Measurements from ENCODE around the gene DHRS2. TPM values are rescaled to one million over a fixed set of nuclear protein-coding genes. Genes with fewer than 3 reads are reported as not detected.
A peak's percentile ranks its signal among the peaks of the same experiment; 100 is the strongest.

Gene DHRS2
- total and polyA plus RNA-seq, 2 of the 13 experiments (the other 11 are each of a cell fraction or from before 2014, with no cell fraction given) = 1,621 to 3,021 TPM

DNA sequence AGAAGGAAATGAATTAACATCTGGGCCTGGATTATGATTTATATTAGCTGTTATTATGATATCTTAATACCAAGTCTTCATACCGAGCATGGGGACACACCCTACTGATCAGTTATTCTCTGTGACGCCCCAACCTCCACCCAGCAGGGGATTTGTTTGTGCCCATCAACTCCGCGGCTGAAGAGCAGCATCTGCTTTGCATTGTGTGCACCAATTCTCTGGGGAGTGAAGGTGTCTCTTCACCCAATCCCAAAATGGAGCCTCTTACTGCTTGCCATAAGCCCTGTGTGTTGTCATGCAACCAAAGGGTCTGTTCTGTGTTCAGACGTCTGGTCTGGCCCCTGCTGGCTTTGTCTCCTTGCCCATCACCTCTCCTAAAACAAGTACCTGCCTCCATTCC, 25.4 kb downstream of the DHRS2 start:
- Histone ChIP-seq H3K27me3 (ENCODE audit: control insufficient read depth in 1 of 2, insufficient read depth in 2 of 2, low read length in 2 of 2) (peaks cover 5 to 30% of the 10 kb centered on the region in 2 experiments; a peak in 3 of 5 replicates), H4K20me1 (ENCODE audit: insufficient read depth, low read length) (no peaks in the 10 kb centered on the region), H3K4me3 (replicated peaks in 1 of 3; ENCODE audit: insufficient read depth in 1 of 3, low read depth in 2 of 3, low read length in 3 of 3) (no peak overlapping the region), H3K4me2 (ENCODE audit: low read depth, low read length) (no peak overlapping the region), H3K27ac (ENCODE audit: extremely low read length, insufficient read depth, low read length) (no peak overlapping the region), H3K9me3 (ENCODE audit: low read length) (no peaks in the 10 kb centered on the region), H2AFZ (ENCODE audit: low read length) (no peak overlapping the region), H3K9ac (ENCODE audit: insufficient read depth, low read depth, low read length) (no peak overlapping the region), H3K79me2 (ENCODE audit: insufficient read depth, low read length) (no peaks in the 10 kb centered on the region), H3K4me1 (ENCODE audit: insufficient read depth, low read length) (peaks cover 7% of the 10 kb centered on the region), H3K36me3 (replicated peaks in 1 of 2; ENCODE audit: control insufficient read depth in 1 of 2, insufficient read depth in 2 of 2, low read length in 2 of 2) (no peaks in the 10 kb centered on the region)
- DNase-seq (ENCODE audit: low spot score) = no peak
- 44% methylated on average over 5 of the region's 5 CpGs for WGBS (ENCODE audit: low lambda C conversion rate)
- BruUV-seq (replicated peaks) = no TSS peak
- POLR2A ChIA-PET = no interaction called here
- in situ Hi-C loops (cut with HindIII; ENCODE audit: extremely low pct_ligation_motif_present, low pct_unique_long_range_greater_than_20kb) = no loop called here
- ATAC-seq = no peak
- FAIRE-seq = no peak
- intact Hi-C loops (cut with micrococcal nuclease; ENCODE audit: unreplicated experiment) = no loop called here
- CTCF ChIA-PET (ENCODE audit: low intra/inter-chr PET ratio, low total read pairs) = no interaction called here
- TF ChIP-seq ZNF616 (CRISPR knock-in tag; IDR thresholded peaks at IDR 0.05; ENCODE audit: low read depth) (no peak), SP1 (IDR thresholded peaks at IDR 0.05) (no peak), SP1 (CRISPR knock-in tag; IDR thresholded peaks at IDR 0.05) (no peak), ZBTB7A (CRISPR knock-in tag; IDR thresholded peaks at IDR 0.05) (0 out of 2 replicates have a peak, but pooled peaks have one; percentile 25)
- TF ChIP-seq, protein P1, sequence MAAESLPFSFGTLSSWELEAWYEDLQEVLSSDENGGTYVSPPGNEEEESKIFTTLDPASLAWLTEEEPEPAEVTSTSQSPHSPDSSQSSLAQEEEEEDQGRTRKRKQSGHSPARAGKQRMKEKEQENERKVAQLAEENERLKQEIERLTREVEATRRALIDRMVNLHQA (CRISPR knock-in tag; IDR thresholded peaks at IDR 0.05) = no peak

DNA sequence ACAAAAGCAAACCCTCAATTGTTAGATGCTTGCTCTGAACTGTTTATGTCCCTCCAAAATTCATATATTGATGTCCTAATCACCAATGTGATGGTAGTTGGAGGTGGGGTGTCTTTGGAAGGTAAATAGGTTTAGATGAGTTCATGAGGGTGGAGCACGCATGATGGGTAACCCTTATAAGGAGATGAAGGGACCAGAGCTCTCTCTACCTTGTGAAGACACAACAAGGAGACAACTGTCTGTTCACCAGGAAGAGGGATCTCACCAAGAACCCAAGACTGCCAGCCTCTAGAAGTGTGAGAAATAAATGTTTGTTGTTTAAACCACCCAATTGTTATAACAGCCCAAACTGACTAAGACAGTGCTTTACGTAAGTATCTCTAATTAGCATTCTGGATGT, 27.0 kb downstream of the DHRS2 start:
- POLR2A ChIA-PET = no interaction called here
- DNase-seq (ENCODE audit: low spot score) (no peak), ATAC-seq (no peak), FAIRE-seq (no peak)
- Histone ChIP-seq H2AFZ (ENCODE audit: low read length) (no peak overlapping the region), H3K27me3 (ENCODE audit: control insufficient read depth in 1 of 2, insufficient read depth in 2 of 2, low read length in 2 of 2) (peaks cover 5 to 21% of the 10 kb centered on the region in 2 experiments; a peak in 3 of 5 replicates), H4K20me1 (ENCODE audit: insufficient read depth, low read length) (no peaks in the 10 kb centered on the region), H3K27ac (ENCODE audit: extremely low read length, insufficient read depth, low read length) (no peak overlapping the region), H3K36me3 (replicated peaks in 1 of 2; ENCODE audit: control insufficient read depth in 1 of 2, insufficient read depth in 2 of 2, low read length in 2 of 2) (no peaks in the 10 kb centered on the region), H3K4me2 (ENCODE audit: low read depth, low read length) (no peak overlapping the region), H3K4me1 (ENCODE audit: insufficient read depth, low read length) (peaks cover 14% of the 10 kb centered on the region), H3K79me2 (ENCODE audit: insufficient read depth, low read length) (no peaks in the 10 kb centered on the region), H3K9ac (ENCODE audit: insufficient read depth, low read depth, low read length) (no peak overlapping the region), H3K9me3 (ENCODE audit: low read length) (no peaks in the 10 kb centered on the region), H3K4me3 (replicated peaks in 1 of 3; ENCODE audit: insufficient read depth in 1 of 3, low read depth in 2 of 3, low read length in 3 of 3) (no peak overlapping the region)
- BruUV-seq (replicated peaks) = no TSS peak
- intact Hi-C loops (cut with micrococcal nuclease; ENCODE audit: unreplicated experiment) (no loop called here), in situ Hi-C loops (cut with HindIII; ENCODE audit: extremely low pct_ligation_motif_present, low pct_unique_long_range_greater_than_20kb) (no loop called here)
- CTCF ChIA-PET (ENCODE audit: low intra/inter-chr PET ratio, low total read pairs) = no interaction called here
- 55% methylated on average over 2 of the region's 2 CpGs for WGBS (ENCODE audit: low lambda C conversion rate)
- TF ChIP-seq ZNF75D (CRISPR knock-in tag; IDR thresholded peaks at IDR 0.05; ENCODE audit: borderline replicate concordance) (no peak), TAF1 (CRISPR knock-in tag; IDR thresholded peaks at IDR 0.05) (no peak), ATRX (CRISPR knock-in tag; IDR thresholded peaks at IDR 0.05; ENCODE audit: borderline replicate concordance) (no peak), RNF2 (conservative IDR thresholded peaks at IDR 0.05; ENCODE audit: low read depth) (no peak), ZMYM4 (CRISPR knock-in tag; IDR thresholded peaks at IDR 0.05) (no peak), HES4 (CRISPR knock-in tag; IDR thresholded peaks at IDR 0.05; ENCODE audit: borderline replicate concordance) (no peak), SIN3B (IDR thresholded peaks at IDR 0.05; ENCODE audit: low read length) (no peak), ONECUT2 (CRISPR knock-in tag; IDR thresholded peaks at IDR 0.05) (no peak), ZNF12 (CRISPR knock-in tag; IDR thresholded peaks at IDR 0.05) (no peak)
- TF ChIP-seq, protein P2, sequence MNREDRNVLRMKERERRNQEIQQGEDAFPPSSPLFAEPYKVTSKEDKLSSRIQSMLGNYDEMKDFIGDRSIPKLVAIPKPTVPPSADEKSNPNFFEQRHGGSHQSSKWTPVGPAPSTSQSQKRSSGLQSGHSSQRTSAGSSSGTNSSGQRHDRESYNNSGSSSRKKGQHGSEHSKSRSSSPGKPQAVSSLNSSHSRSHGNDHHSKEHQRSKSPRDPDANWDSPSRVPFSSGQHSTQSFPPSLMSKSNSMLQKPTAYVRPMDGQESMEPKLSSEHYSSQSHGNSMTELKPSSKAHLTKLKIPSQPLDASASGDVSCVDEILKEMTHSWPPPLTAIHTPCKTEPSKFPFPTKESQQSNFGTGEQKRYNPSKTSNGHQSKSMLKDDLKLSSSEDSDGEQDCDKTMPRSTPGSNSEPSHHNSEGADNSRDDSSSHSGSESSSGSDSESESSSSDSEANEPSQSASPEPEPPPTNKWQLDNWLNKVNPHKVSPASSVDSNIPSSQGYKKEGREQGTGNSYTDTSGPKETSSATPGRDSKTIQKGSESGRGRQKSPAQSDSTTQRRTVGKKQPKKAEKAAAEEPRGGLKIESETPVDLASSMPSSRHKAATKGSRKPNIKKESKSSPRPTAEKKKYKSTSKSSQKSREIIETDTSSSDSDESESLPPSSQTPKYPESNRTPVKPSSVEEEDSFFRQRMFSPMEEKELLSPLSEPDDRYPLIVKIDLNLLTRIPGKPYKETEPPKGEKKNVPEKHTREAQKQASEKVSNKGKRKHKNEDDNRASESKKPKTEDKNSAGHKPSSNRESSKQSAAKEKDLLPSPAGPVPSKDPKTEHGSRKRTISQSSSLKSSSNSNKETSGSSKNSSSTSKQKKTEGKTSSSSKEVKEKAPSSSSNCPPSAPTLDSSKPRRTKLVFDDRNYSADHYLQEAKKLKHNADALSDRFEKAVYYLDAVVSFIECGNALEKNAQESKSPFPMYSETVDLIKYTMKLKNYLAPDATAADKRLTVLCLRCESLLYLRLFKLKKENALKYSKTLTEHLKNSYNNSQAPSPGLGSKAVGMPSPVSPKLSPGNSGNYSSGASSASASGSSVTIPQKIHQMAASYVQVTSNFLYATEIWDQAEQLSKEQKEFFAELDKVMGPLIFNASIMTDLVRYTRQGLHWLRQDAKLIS (CRISPR knock-in tag; IDR thresholded peaks at IDR 0.05) = no peak
- TF ChIP-seq, protein P3, sequence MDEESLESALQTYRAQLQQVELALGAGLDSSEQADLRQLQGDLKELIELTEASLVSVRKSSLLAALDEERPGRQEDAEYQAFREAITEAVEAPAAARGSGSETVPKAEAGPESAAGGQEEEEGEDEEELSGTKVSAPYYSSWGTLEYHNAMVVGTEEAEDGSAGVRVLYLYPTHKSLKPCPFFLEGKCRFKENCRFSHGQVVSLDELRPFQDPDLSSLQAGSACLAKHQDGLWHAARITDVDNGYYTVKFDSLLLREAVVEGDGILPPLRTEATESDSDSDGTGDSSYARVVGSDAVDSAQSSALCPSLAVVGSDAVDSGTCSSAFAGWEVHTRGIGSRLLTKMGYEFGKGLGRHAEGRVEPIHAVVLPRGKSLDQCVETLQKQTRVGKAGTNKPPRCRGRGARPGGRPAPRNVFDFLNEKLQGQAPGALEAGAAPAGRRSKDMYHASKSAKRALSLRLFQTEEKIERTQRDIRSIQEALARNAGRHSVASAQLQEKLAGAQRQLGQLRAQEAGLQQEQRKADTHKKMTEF (CRISPR knock-in tag; IDR thresholded peaks at IDR 0.05) = no peak

Data from HepG2 (cell line).